K562 (cell line): ENCODE data around the gene P2RY6. TPM values are rescaled to one million over a fixed set of nuclear protein-coding genes. Genes with fewer than 3 reads are reported as not detected.

Experiments used
- ATAC-seq: fragments of 200-7000 bp; cut with Tn5 transposase; 3 replicates; pipeline ENCODE4 v1.9.1; 2020; ENCODE audit warnings: moderate library complexity
- BruUV-seq: library from RNA; stranded (reverse); fragments of 400-500 nt; replicated peaks from 2 replicates; lab custom pipeline; 2021; lab: Mats Ljungman, UMichigan
- CTCF ChIA-PET: fragments of 300-600 bp; formaldehyde crosslinking; extraction: SDS; loops from one replicate; lab custom pipeline; 2021; ENCODE audit warnings: low intra/inter-chr PET ratio; lab: Yijun Ruan, JAX
- POLR2A ChIA-PET: fragments of 300-600, 350-650 bp; sonication (Branson Sonifier 250); formaldehyde crosslinking; extraction: SDS; loops from one replicate; lab custom pipeline; 2021; ENCODE audit warnings: antibody characterized with exemption, inconsistent platforms; lab: Yijun Ruan, JAX
- DNase-seq, 4 experiments: peaks; one replicate each; pipeline versions ENCODE4 v3.0.0 to v3.0.0-alpha.2; 2011 to 2018; ENCODE audit warnings: low spot score in 3 of 4, mixed read lengths in 3 of 4; ENCODE audit errors: extremely low read depth in 1 of 4
- FAIRE-seq: peaks from 2 replicates; lab custom pipeline; 2011; peaks lifted over from hg19 to GRCh38; lab: Jason Lieb, UNC
- H2AFZ ChIP-seq: 2 replicates; pipeline ENCODE4 v1.6.0; 2011; ENCODE audit warnings: low read depth, low read length, control low read depth, inconsistent platforms
- H3K27ac ChIP-seq: fragments of 200-600 bp; 3 replicates; pipeline ENCODE4 v1.8.0; 2011; ENCODE audit warnings: low read depth, mild to moderate bottlenecking, control low read depth, inconsistent platforms, low read length, moderate library complexity, mixed read lengths; ENCODE audit errors: extremely low read depth
- H3K27me3 ChIP-seq, 2 experiments: fragments of 300-600 bp in 1 of 2; 2 replicates in 1 of 2; 3 replicates in 1 of 2; pipeline versions ENCODE4 v1.6.0 to v1.8.0; 2011; ENCODE audit warnings: inconsistent platforms in 2 of 2, low read length in 2 of 2, mild to moderate bottlenecking in 1 of 2, mixed read lengths in 1 of 2, moderate library complexity in 1 of 2; ENCODE audit not compliant: control insufficient read depth in 2 of 2, insufficient read depth in 2 of 2
- H3K36me3 ChIP-seq: fragments of 300-600 bp; 3 replicates; pipeline ENCODE4 v1.8.0; 2011; ENCODE audit warnings: mild to moderate bottlenecking, low read length, inconsistent platforms; ENCODE audit not compliant: control insufficient read depth, insufficient read depth
- H3K4me1 ChIP-seq, 2 experiments: fragments of 200-600 bp in 1 of 2; replicated peaks in 1 of 2; 2 replicates in 1 of 2; 3 replicates in 1 of 2; pipeline versions ENCODE4 v1.5.1 to v1.8.0; 2011; ENCODE audit warnings: inconsistent platforms in 2 of 2, low read length in 2 of 2, mild to moderate bottlenecking in 1 of 2, mixed read lengths in 1 of 2, moderate library complexity in 1 of 2; ENCODE audit not compliant: control insufficient read depth in 2 of 2, insufficient read depth in 2 of 2
- H3K4me2 ChIP-seq: 2 replicates; pipeline ENCODE4 v1.6.1; 2011; ENCODE audit warnings: low read length, control low read depth, inconsistent platforms, mixed read lengths; ENCODE audit not compliant: insufficient read depth
- H3K4me3 ChIP-seq: fragments of 200-600 bp; sonication (generic), shearing (Covaris generic); 2 replicates; pipeline ENCODE4 v1.5.1; 2016; ENCODE audit warnings: control low read depth, inconsistent platforms
- H3K79me2 ChIP-seq: fragments of 200-600 bp; 3 replicates; pipeline ENCODE4 v1.8.0; 2011; ENCODE audit warnings: low read length, inconsistent platforms; ENCODE audit not compliant: control insufficient read depth, insufficient read depth
- H3K9ac ChIP-seq, 2 experiments: 2 replicates each; pipeline versions ENCODE4 v1.6.0 to v1.6.1; 2011; ENCODE audit warnings: low read depth in 2 of 2, low read length in 2 of 2, control low read depth in 1 of 2, inconsistent platforms in 1 of 2, mild to moderate bottlenecking in 1 of 2, mixed read lengths in 1 of 2; ENCODE audit not compliant: insufficient read depth in 1 of 2
- H3K9me1 ChIP-seq: one replicate; pipeline ENCODE4 v1.6.0; 2011; ENCODE audit warnings: inconsistent platforms, mild to moderate bottlenecking, low read length, moderate library complexity; ENCODE audit not compliant: control insufficient read depth, insufficient read depth
- H3K9me3 ChIP-seq: replicated peaks from 2 replicates; pipeline ENCODE4 v1.5.1; 2011; ENCODE audit warnings: low read depth, low read length, inconsistent platforms; ENCODE audit not compliant: control insufficient read depth, insufficient read depth
- H4K20me1 ChIP-seq: replicated peaks from 2 replicates; pipeline ENCODE4 v1.6.1; 2011; ENCODE audit warnings: low read length, inconsistent platforms, mixed read lengths; ENCODE audit not compliant: control insufficient read depth, insufficient read depth
- BDP1 ChIP-seq: IDR thresholded peaks from 3 replicates; pipeline ENCODE4 v1.6.1; 2011; ENCODE audit not compliant: insufficient read length, insufficient read depth
- CHCHD3 ChIP-seq: fragments of 250-450 bp; sonication (Bioruptor Pico); IDR thresholded peaks from 2 replicates; pipeline ENCODE4 v2.1.2; 2022; ENCODE audit warnings: mild to moderate bottlenecking
- HMGN3 ChIP-seq: IDR thresholded peaks from 2 replicates; pipeline ENCODE4 v1.6.1; 2011; ENCODE audit warnings: borderline replicate concordance, low read depth, mild to moderate bottlenecking, mixed read lengths, low read length; ENCODE audit not compliant: insufficient read length; ENCODE audit errors: extremely low read depth
- MAFF ChIP-seq: IDR thresholded peaks from 2 replicates; pipeline ENCODE4 v1.6.1; 2012; ENCODE audit warnings: low read length, improper control_type of control experiment
- XRCC3 ChIP-seq: fragments of 450-650 bp; IDR thresholded peaks from 2 replicates; pipeline ENCODE4 v1.6.1; 2017; ENCODE audit warnings: mild to moderate bottlenecking, moderate library complexity
- ZZZ3 ChIP-seq: fragments of 450-650 bp; IDR thresholded peaks from 2 replicates; pipeline ENCODE4 v1.6.1; 2016; ENCODE audit warnings: antibody characterized with exemption, mild to moderate bottlenecking, moderate library complexity
- WGBS: fragments of 100-300 bp; shearing (Covaris generic); methylation state at CpG from one replicate; pipeline ENCODE4 v1.1.6; 2016; ENCODE audit warnings: low coverage, mixed read lengths; ENCODE audit not compliant: insufficient coverage; ENCODE audit errors: missing lambda C conversion rate; 5-methylcytosine and 5-hydroxymethylcytosine counted together
- in situ Hi-C: fragments of 300-500 bp; cut with MboI; formaldehyde crosslinking; loops from 4 replicates; pipeline ENCODE4 v1.15.0; 2018; ENCODE audit warnings: inconsistent platforms, mixed read lengths
- intact Hi-C: fragments of 100-400 bp; cut with micrococcal nuclease; formaldehyde crosslinking; loops from 2 replicates; pipeline ENCODE4 v1.14.2; 2022
- polyA plus RNA-seq, 8 experiments: library from polyadenylated mRNA; depleted of rRNA in 4 of 8; stranded (reverse) in 5 of 8; unstranded in 3 of 8; fragments of >200 nt; fragmentation: Nextera tagmentation in 2 of 8; fragmentation: Illumina TruSeq in 1 of 8; extraction: Ambion mirVana in 2 of 8; extraction: Trizol in 1 of 8; gene quantifications; 2 replicates each; pipeline versions ENCODE4 v1.2.1 to v1.2.3, GENCODE V29; 2011 to 2014; ENCODE audit warnings: inconsistent platforms in 1 of 8, missing spikeins in 1 of 8
- total RNA-seq, 7 experiments: library from RNA; depleted of rRNA in 6 of 7; stranded (reverse); fragments of >200 nt in 6 of 7; fragmentation: Illumina TruSeq in 2 of 7; extraction: Trizol in 2 of 7; gene quantifications; 2 replicates each; pipeline versions ENCODE4 v1.2.1 to v1.2.3, GENCODE V29; 2011 to 2021; ENCODE audit warnings: low replicate concordance in 1 of 7
- TF ChIP-seq, protein P1 (sequence below), 3 experiments: fragments of 200-800 bp in 1 of 3; sonication (Bioruptor generic) in 1 of 3; sonication (generic) in 1 of 3; formaldehyde crosslinking in 1 of 3; IDR thresholded peaks; 2 replicates each; pipeline versions ENCODE4 v1.6.1 to v1.8.0; 2016 to 2022; ENCODE audit warnings: mild to moderate bottlenecking in 2 of 3, missing compliant biosample characterization in 2 of 3, missing genetic modification characterization in 2 of 3, missing genetic modification reagents in 1 of 3

P2RY6 gene
- total and polyA plus RNA-seq, 9 of the 15 experiments (the other 6 are each of a cell fraction or from before 2014, with no cell fraction given), result not detected

DNA sequence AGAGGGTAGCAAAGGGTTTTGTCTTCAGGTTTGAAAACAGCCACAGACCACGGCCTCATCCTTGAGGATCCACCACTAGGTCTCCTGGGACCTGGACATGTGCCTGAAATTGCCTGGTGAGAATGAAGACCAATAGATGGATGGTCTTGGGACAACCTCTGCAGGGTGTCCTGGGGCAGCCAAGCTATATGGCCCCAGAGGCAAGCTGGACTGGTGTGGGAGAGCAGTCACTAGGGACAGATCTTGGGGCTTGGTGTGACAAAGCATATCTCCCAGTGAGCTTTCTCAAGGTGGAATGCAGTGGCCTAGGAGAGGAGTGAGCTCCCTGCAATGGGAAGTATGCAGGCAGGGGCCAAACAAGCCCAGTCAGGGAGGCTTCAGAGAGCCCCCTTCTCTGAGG, 13.6 kb downstream of the P2RY6 start:
- no peak overlapping the region for H2AFZ ChIP-seq
- peaks cover 5% of the 10 kb centered on the region for H3K9me1 ChIP-seq
- no peaks in the 10 kb centered on the region for H3K79me2 ChIP-seq
- H3K4me3 ChIP-seq, result no peak overlapping the region
- no peak for DNase-seq
- TF ChIP-seq CHCHD3 (CRISPR knock-in tag) (no peak), BDP1 (no peak), MAFF (no peak), ZZZ3 (no peak), HMGN3 (no peak), XRCC3 (no peak)
- TF ChIP-seq, protein P1, sequence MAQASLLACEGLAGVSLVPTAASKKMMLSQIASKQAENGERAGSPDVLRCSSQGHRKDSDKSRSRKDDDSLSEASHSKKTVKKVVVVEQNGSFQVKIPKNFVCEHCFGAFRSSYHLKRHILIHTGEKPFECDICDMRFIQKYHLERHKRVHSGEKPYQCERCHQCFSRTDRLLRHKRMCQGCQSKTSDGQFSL (CRISPR knock-in tag; IDR thresholded peaks at IDR 0.05), result no peak
- TF ChIP-seq, protein P1 (tag; IDR thresholded peaks at IDR 0.05), result no peak
- ATAC-seq, result no peak
- WGBS, result 17% methylated on average over 1 of the region's 1 CpG
- no TSS peak for BruUV-seq
- no peaks in the 10 kb centered on the region for H3K9me3 ChIP-seq
- peaks cover 0 to 6% of the 10 kb centered on the region in 2 experiments; a peak in 1 of 5 replicates for H3K27me3 ChIP-seq
- POLR2A ChIA-PET, result interaction anchor here (1.0 kb wide), 1 partner anchor 17 kb away, joined by 4 read pairs; no protein-coding TSS in a partner anchor
- peaks cover 19 to 23% of the 10 kb centered on the region in 2 experiments; a peak in 4 of 5 replicates for H3K4me1 ChIP-seq
- H3K4me2 ChIP-seq, result no peak overlapping the region
- no peak overlapping the region for H3K27ac ChIP-seq
- H4K20me1 ChIP-seq, result no peaks in the 10 kb centered on the region; the same call in 1 of the 2 replicates
- FAIRE-seq, result no peak
- H3K36me3 ChIP-seq, result no peaks in the 10 kb centered on the region
- intact Hi-C loops, result loop anchor here (5.0 kb wide), 1 partner anchor 453 kb away; no protein-coding TSS in a partner anchor
- no peak overlapping the region for H3K9ac ChIP-seq
- CTCF ChIA-PET, result interaction anchor here (0.7 kb wide), 1 partner anchor 107 kb away, joined by 5 read pairs; no protein-coding TSS in a partner anchor
- in situ Hi-C loops, result no loop called here
